Calu3 (cell line): Measurements from ENCODE around the gene WBP1. TPM values are rescaled to one million over a fixed set of nuclear protein-coding genes. Genes with fewer than 3 reads are reported as not detected.

ENCODE experiments used
- BruUV-seq: library from RNA; stranded (reverse); fragments of 400-500 nt; replicated peaks from 2 replicates; lab custom pipeline; 2021; lab: Mats Ljungman, UMichigan
- CTCF ChIA-PET: fragments of 300-600 bp; sonication (Branson Sonifier 250); formaldehyde crosslinking; loops from one replicate; lab custom pipeline; 2022; ENCODE audit warnings: antibody characterized with exemption; lab: Charles Lee
- DNase-seq: peaks from one replicate; pipeline ENCODE4 v3.0.0; 2022
- H3K27ac Mint-ChIP-seq: one replicate; pipeline ENCODE4 v1.8.0; 2022; ENCODE audit warnings: mixed read lengths; ENCODE audit not compliant: unreplicated experiment
- H3K27me3 Mint-ChIP-seq: one replicate; pipeline ENCODE4 v1.8.0; 2022; ENCODE audit warnings: mixed read lengths; ENCODE audit not compliant: unreplicated experiment
- H3K36me3 Mint-ChIP-seq: one replicate; pipeline ENCODE4 v1.8.0; 2022; ENCODE audit warnings: mild to moderate bottlenecking, moderate library complexity, mixed read lengths; ENCODE audit not compliant: insufficient read depth, unreplicated experiment
- H3K4me1 Mint-ChIP-seq: one replicate; pipeline ENCODE4 v1.8.0; 2022; ENCODE audit warnings: mild to moderate bottlenecking, low read depth, mixed read lengths; ENCODE audit not compliant: unreplicated experiment
- H3K4me3 Mint-ChIP-seq: one replicate; pipeline ENCODE4 v1.8.0; 2022; ENCODE audit warnings: mild to moderate bottlenecking, low read depth, moderate library complexity, mixed read lengths; ENCODE audit not compliant: unreplicated experiment
- H3K9me3 Mint-ChIP-seq: one replicate; pipeline ENCODE4 v1.8.0; 2022; ENCODE audit warnings: low read depth, mixed read lengths; ENCODE audit not compliant: unreplicated experiment
- intact Hi-C: fragments of 100-400 bp; cut with micrococcal nuclease; formaldehyde crosslinking; loops from one replicate; pipeline ENCODE4 v1.10.0; 2022; ENCODE audit not compliant: unreplicated experiment
- total RNA-seq: library from RNA; stranded (reverse); gene quantifications from 2 replicates; pipeline ENCODE4 v1.2.3, GENCODE V29; 2022
- TF ChIP-seq, protein P1 (sequence below): fragments of 200-600 bp; IDR thresholded peaks from one replicate; pipeline ENCODE4 v1.8.0; 2022; ENCODE audit warnings: antibody characterized with exemption; ENCODE audit not compliant: unreplicated experiment

Gene WBP1
- total RNA-seq, 1 experiment from 2014 or later, result 61.6 TPM

DNA sequence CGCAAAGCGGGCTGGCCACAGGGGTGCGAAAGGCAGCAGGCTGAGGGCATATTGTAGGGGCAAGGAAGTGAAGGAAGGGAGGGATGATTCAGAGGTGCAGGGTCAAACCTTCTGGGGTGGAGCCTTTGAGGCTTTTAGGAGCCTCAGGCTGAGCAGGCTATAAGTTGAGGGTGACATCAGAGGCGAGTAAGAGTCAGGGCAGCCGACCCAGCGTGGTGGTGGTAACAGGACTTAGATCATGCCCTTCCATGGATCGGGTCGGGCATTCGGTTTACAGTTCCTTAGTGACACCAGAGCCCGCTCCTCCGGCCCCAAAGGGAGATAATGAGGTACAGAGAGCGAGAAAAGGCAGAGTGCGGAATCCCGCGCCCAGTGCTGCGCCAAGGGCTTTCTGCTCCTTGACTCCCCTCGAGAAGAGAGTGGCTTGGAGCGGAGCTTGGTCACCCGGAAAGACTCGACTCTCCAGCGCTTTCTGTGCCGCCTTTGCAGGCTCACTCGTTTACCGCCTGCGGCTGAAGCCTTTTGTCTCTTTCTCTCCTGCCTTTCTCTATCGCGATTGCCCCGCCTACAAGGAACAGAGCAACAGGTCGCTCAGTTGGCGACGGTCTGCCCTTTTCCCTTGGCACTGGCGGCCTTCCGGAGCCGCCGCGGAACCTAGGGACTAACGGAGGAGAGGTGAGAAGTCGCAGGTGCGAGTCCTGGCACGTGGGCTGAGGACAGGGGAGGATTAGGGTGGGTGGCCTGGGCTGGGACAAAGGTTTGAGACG, 40.4 kb downstream of the WBP1 start:
- no TSS peak for BruUV-seq
- CTCF ChIA-PET, result interaction anchor here (0.6 kb wide), 1 partner anchor 32 kb away, joined by 4 read pairs; no protein-coding TSS in a partner anchor
- H3K36me3 Mint-ChIP-seq, result peaks cover 43% of the 10 kb centered on the region
- H3K4me3 Mint-ChIP-seq, result peak overlapping the region; percentile 58
- TF ChIP-seq, protein P1, sequence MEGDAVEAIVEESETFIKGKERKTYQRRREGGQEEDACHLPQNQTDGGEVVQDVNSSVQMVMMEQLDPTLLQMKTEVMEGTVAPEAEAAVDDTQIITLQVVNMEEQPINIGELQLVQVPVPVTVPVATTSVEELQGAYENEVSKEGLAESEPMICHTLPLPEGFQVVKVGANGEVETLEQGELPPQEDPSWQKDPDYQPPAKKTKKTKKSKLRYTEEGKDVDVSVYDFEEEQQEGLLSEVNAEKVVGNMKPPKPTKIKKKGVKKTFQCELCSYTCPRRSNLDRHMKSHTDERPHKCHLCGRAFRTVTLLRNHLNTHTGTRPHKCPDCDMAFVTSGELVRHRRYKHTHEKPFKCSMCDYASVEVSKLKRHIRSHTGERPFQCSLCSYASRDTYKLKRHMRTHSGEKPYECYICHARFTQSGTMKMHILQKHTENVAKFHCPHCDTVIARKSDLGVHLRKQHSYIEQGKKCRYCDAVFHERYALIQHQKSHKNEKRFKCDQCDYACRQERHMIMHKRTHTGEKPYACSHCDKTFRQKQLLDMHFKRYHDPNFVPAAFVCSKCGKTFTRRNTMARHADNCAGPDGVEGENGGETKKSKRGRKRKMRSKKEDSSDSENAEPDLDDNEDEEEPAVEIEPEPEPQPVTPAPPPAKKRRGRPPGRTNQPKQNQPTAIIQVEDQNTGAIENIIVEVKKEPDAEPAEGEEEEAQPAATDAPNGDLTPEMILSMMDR, result no peak
- no peak for DNase-seq
- no peaks in the 10 kb centered on the region for H3K9me3 Mint-ChIP-seq
- peaks cover 15% of the 10 kb centered on the region for H3K27me3 Mint-ChIP-seq
- H3K27ac Mint-ChIP-seq, result peak overlapping the region; percentile 33
- intact Hi-C loops, result no loop called here
- peaks cover 26% of the 10 kb centered on the region for H3K4me1 Mint-ChIP-seq

- no TSS peak for BruUV-seq
- H3K27me3 Mint-ChIP-seq, result peaks cover 15% of the 10 kb centered on the region
- CTCF ChIA-PET, result interaction anchor here (0.6 kb wide), 1 partner anchor 33 kb away, joined by 4 read pairs; no protein-coding TSS in a partner anchor
- H3K36me3 Mint-ChIP-seq, result peaks cover 50% of the 10 kb centered on the region
- TF ChIP-seq, protein P1, result no peak
- intact Hi-C loops, result no loop called here
- peak within 1 kb of the TSS; percentile 58 for H3K4me3 Mint-ChIP-seq
- H3K9me3 Mint-ChIP-seq, result no peaks in the 10 kb centered on the region
- peaks cover 31% of the 10 kb centered on the region for H3K4me1 Mint-ChIP-seq
- peak within 1 kb of the TSS; percentile 33 for H3K27ac Mint-ChIP-seq
- DNase-seq, result no peak
These were observed 41.2 kb downstream of the WBP1 start, which contains the start of gene LBX2 for GRCh38 chr2:74499267-74499939. Gene LBX2 (minus strand): TSS chr2:74499603. CDS start chr2:74499537, 66 bp downstream.

DNA sequence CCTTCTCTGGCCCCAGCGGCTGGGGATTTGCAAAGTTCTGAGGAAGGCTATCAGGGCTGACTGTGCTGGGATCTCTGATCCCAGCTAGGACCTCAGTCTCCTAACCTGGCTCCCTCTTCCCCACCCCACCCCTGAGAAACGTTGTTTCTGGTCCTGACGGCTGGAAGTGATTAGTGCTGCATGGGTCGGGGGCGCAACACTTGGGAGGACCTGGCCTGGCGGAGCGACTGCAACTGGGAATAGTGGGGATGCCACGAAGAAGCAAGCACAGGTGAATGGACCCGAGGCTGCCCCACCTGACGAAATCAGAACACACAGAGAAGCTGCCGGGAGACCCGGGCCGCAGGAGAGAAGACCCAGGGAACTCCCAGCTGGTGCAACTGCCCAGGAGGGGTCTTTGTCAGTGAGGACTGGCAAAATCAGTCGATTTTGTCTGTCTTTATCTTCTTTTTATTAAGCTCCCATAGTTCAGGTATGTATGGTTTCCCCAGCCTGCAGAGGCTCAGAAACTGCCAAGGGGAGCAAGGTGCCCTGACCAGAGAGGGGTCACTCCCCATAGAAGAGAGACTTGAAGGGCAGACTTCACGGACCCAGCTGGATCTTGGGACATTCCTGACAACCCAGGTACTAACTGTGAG, 41.8 kb downstream of the WBP1 start:
- H3K4me3 Mint-ChIP-seq, result no peak overlapping the region
- TF ChIP-seq, protein P1, result no peak
- H3K4me1 Mint-ChIP-seq, result peaks cover 37% of the 10 kb centered on the region
- no peaks in the 10 kb centered on the region for H3K9me3 Mint-ChIP-seq
- peaks cover 56% of the 10 kb centered on the region for H3K36me3 Mint-ChIP-seq
- BruUV-seq, result no TSS peak
- intact Hi-C loops, result no loop called here
- CTCF ChIA-PET, result interaction anchor here (0.6 kb wide), 1 partner anchor 14 kb away, joined by 5 read pairs; the partner anchor contains the start of gene TLX2
- H3K27ac Mint-ChIP-seq, result no peak overlapping the region
- DNase-seq, result no peak
- H3K27me3 Mint-ChIP-seq, result peaks cover 15% of the 10 kb centered on the region

GRCh38 chr2:74500578-74500946, 42.3 kb downstream of the WBP1 start:
- no TSS peak for BruUV-seq
- intact Hi-C loops, result no loop called here
- Mint-ChIP-seq H3K4me1 (peaks cover 42% of the 10 kb centered on the region), H3K4me3 (no peak overlapping the region), H3K27ac (no peak overlapping the region), H3K9me3 (no peaks in the 10 kb centered on the region), H3K36me3 (peaks cover 57% of the 10 kb centered on the region), H3K27me3 (peaks cover 15% of the 10 kb centered on the region)
- CTCF ChIA-PET, result interaction anchor here (0.6 to 1.0 kb wide), 2 partner anchors 13 to 14 kb away, joined by 3 to 5 read pairs; partner anchors contain the start of gene TLX2
- DNase-seq, result no peak
- TF ChIP-seq, protein P1, result no peak
